ENCODE measurements around the gene AIFM2.

The AIFM2 gene

GRCh38 chr10:70063418-70064098 is 69.1 kb downstream of the AIFM2 start:
- DNase-seq (ENCODE audit: extremely low read depth in 1 of 2, low read depth in 1 of 2): no peak

Data from activated CD8-positive, alpha-beta memory T cell treated with anti-CD3 and anti-CD28 coated beads for 1 hour (primary cell).